Measurements from ENCODE around the gene ORM2. TPM values are rescaled to one million over a fixed set of nuclear protein-coding genes. Genes with fewer than 3 reads are reported as not detected.
A peak's percentile ranks its signal among the peaks of the same experiment; 100 is the strongest.

Gene ORM2
- total RNA-seq, 3 donors from 2014 or later (not counting 1 experiment from before 2014, with no cell fraction given), result not detected

- H3K4me1 Mint-ChIP-seq, result no peaks in the 10 kb centered on the region
- peaks cover 2% of the 10 kb centered on the region for H3K4me1 ChIP-seq (ENCODE audit: control insufficient read depth, insufficient read depth, low read length)
- no peaks in the 10 kb centered on the region for H3K36me3 Mint-ChIP-seq
- no peak overlapping the region for H3K27ac Mint-ChIP-seq
- no peaks in the 10 kb centered on the region for H3K9me3 Mint-ChIP-seq
- peaks cover 0 to 3% of the 10 kb centered on the region in 2 donors for H3K27me3 Mint-ChIP-seq (ENCODE audit: low read depth in 2 of 2)
- peak in 1 of 2 donors; percentile 5 for DNase-seq
- intact Hi-C loops (cut with micrococcal nuclease), result no loop called here
- H3K36me3 ChIP-seq (ENCODE audit: control insufficient read depth, insufficient read depth, low read length), result no peaks in the 10 kb centered on the region
- ATAC-seq, result no peak
- 90% methylated on average over 17 of the region's 22 CpGs for WGBS (ENCODE audit: insufficient coverage)
- TF ChIP-seq CTCF (IDR thresholded peaks at IDR 0.05), result no peak
- no peaks in the 10 kb centered on the region for H3K27me3 ChIP-seq (ENCODE audit: control insufficient read depth, insufficient read depth, low read length)
- no peak overlapping the region for H3K27ac ChIP-seq (ENCODE audit: low read length)
- H3K4me3 Mint-ChIP-seq, result no peak overlapping the region
- no peaks in the 10 kb centered on the region for H3K9me3 ChIP-seq (ENCODE audit: control insufficient read depth, insufficient read depth, low read length)
- no peak overlapping the region for H3K4me3 ChIP-seq (ENCODE audit: low read length)
Observed at GRCh38 chr9:114310471-114311450, 18.9 kb upstream of the ORM2 start.

GRCh38 chr9:114311571-114312512 lies 17.8 kb upstream of the ORM2 start:
- DNase-seq, result no peak
- H3K9me3 ChIP-seq (ENCODE audit: control insufficient read depth, insufficient read depth, low read length), result no peaks in the 10 kb centered on the region
- H3K27ac ChIP-seq (ENCODE audit: low read length), result no peak overlapping the region
- 96% methylated on average over 28 of the region's 28 CpGs for WGBS (ENCODE audit: insufficient coverage)
- H3K4me1 ChIP-seq (ENCODE audit: control insufficient read depth, insufficient read depth, low read length), result no peaks in the 10 kb centered on the region
- H3K27me3 Mint-ChIP-seq (ENCODE audit: low read depth in 2 of 2), result peaks cover 0 to 3% of the 10 kb centered on the region in 2 donors
- intact Hi-C loops (cut with micrococcal nuclease), result no loop called here
- no peak for ATAC-seq
- no peak for TF ChIP-seq CTCF (IDR thresholded peaks at IDR 0.05)
- no peaks in the 10 kb centered on the region for H3K36me3 Mint-ChIP-seq
- H3K4me3 ChIP-seq (ENCODE audit: low read length), result no peak overlapping the region
- H3K4me1 Mint-ChIP-seq, result no peaks in the 10 kb centered on the region
- H3K4me3 Mint-ChIP-seq, result no peak overlapping the region
- no peaks in the 10 kb centered on the region for H3K27me3 ChIP-seq (ENCODE audit: control insufficient read depth, insufficient read depth, low read length)
- H3K9me3 Mint-ChIP-seq, result no peaks in the 10 kb centered on the region
- H3K36me3 ChIP-seq (ENCODE audit: control insufficient read depth, insufficient read depth, low read length), result no peaks in the 10 kb centered on the region
- H3K27ac Mint-ChIP-seq, result no peak overlapping the region

GRCh38 chr9:114312513-114312875 lies 17.2 kb upstream of the ORM2 start:
- intact Hi-C loops (cut with micrococcal nuclease), result no loop called here
- WGBS (ENCODE audit: insufficient coverage), result 80% methylated on average over 8 of the region's 8 CpGs
- no peaks in the 10 kb centered on the region for H3K9me3 Mint-ChIP-seq
- ATAC-seq (no peak), DNase-seq (no peak)
- H3K36me3 Mint-ChIP-seq, result no peaks in the 10 kb centered on the region
- H3K9me3 ChIP-seq (ENCODE audit: control insufficient read depth, insufficient read depth, low read length), result no peaks in the 10 kb centered on the region
- H3K27ac Mint-ChIP-seq, result no peak overlapping the region
- no peaks in the 10 kb centered on the region for H3K27me3 ChIP-seq (ENCODE audit: control insufficient read depth, insufficient read depth, low read length)
- H3K4me3 ChIP-seq (ENCODE audit: low read length), result no peak overlapping the region
- no peak overlapping the region for H3K4me3 Mint-ChIP-seq
- TF ChIP-seq CTCF (IDR thresholded peaks at IDR 0.05), result no peak
- no peaks in the 10 kb centered on the region for H3K4me1 Mint-ChIP-seq
- H3K27ac ChIP-seq (ENCODE audit: low read length), result no peak overlapping the region
- no peaks in the 10 kb centered on the region for H3K36me3 ChIP-seq (ENCODE audit: control insufficient read depth, insufficient read depth, low read length)
- peaks cover 0 to 2% of the 10 kb centered on the region in 2 donors for H3K27me3 Mint-ChIP-seq (ENCODE audit: low read depth in 2 of 2)
- no peaks in the 10 kb centered on the region for H3K4me1 ChIP-seq (ENCODE audit: control insufficient read depth, insufficient read depth, low read length)

All from natural killer cell (primary cell).